K562 (cell line): Measurements from ENCODE around the gene HFE. TPM values are rescaled to one million over a fixed set of nuclear protein-coding genes. Genes with fewer than 3 reads are reported as not detected.

Source experiments
- CTCF ChIP-seq, 3 experiments: IDR thresholded peaks in 2 of 3; conservative IDR thresholded peaks in 1 of 3; 2 replicates each; pipeline ENCODE4 v1.5.1; 2011 to 2012; ENCODE audit warnings: low read length in 3 of 3, mild to moderate bottlenecking in 3 of 3, control low read depth in 2 of 3, improper control_type of control experiment in 1 of 3, inconsistent platforms in 1 of 3, low read depth in 1 of 3, mixed read lengths in 1 of 3, moderate library complexity in 1 of 3; ENCODE audit not compliant: insufficient read depth in 2 of 3
- RAD21 ChIP-seq, 2 experiments: fragments of 250-450 bp in 1 of 2; fragments of 450-650 bp in 1 of 2; sonication (Bioruptor Pico) in 1 of 2; formaldehyde crosslinking in 1 of 2; IDR thresholded peaks in 1 of 2; conservative IDR thresholded peaks in 1 of 2; 2 replicates each; pipeline versions ENCODE4 v1.4.0 to v1.8.0; 2020 to 2022; ENCODE audit warnings: mild to moderate bottlenecking in 2 of 2, moderate library complexity in 1 of 2
- SAP30 ChIP-seq: fragments of 200-600 bp; sonication (generic); IDR thresholded peaks from 2 replicates; pipeline ENCODE4 v1.6.1; 2012; ENCODE audit warnings: borderline replicate concordance, low read depth, mild to moderate bottlenecking, moderate library complexity, low read length, control low read depth, inconsistent platforms; ENCODE audit not compliant: insufficient read depth, poor library complexity, severe bottlenecking
- ZC3H4 ChIP-seq: sonication (generic); formaldehyde crosslinking; IDR thresholded peaks from 2 replicates; pipeline ENCODE4 v1.9.0; 2021; ENCODE audit warnings: missing genetic modification reagents, borderline replicate concordance
- ZNF121 ChIP-seq: sonication (generic); formaldehyde crosslinking; conservative IDR thresholded peaks from 2 replicates; pipeline ENCODE4 v1.8.0; 2022; ENCODE audit warnings: missing genetic modification reagents
- ZNF592 ChIP-seq: fragments of 450-650 bp; IDR thresholded peaks from 2 replicates; pipeline ENCODE4 v1.6.1; 2017; ENCODE audit warnings: antibody characterized with exemption, mild to moderate bottlenecking
- polyA plus RNA-seq, 8 experiments: library from polyadenylated mRNA; depleted of rRNA in 4 of 8; stranded (reverse) in 5 of 8; unstranded in 3 of 8; fragments of >200 nt; fragmentation: Nextera tagmentation in 2 of 8; fragmentation: Illumina TruSeq in 1 of 8; extraction: Ambion mirVana in 2 of 8; extraction: Trizol in 1 of 8; gene quantifications; 2 replicates each; pipeline versions ENCODE4 v1.2.1 to v1.2.3, GENCODE V29; 2011 to 2014; ENCODE audit warnings: inconsistent platforms in 1 of 8, missing spikeins in 1 of 8
- total RNA-seq, 7 experiments: library from RNA; depleted of rRNA in 6 of 7; stranded (reverse); fragments of >200 nt in 6 of 7; fragmentation: Illumina TruSeq in 2 of 7; extraction: Trizol in 2 of 7; gene quantifications; 2 replicates each; pipeline versions ENCODE4 v1.2.1 to v1.2.3, GENCODE V29; 2011 to 2021; ENCODE audit warnings: low replicate concordance in 1 of 7

HFE gene
- total and polyA plus RNA-seq, 9 of the 15 experiments (the other 6 are each of a cell fraction or from before 2014, with no cell fraction given): 0.14 to 1.2 (median 0.76) TPM

GRCh38 chr6:26097268-26097875, 10.1 kb downstream of the HFE start (continued):
- TF ChIP-seq CTCF (IDR thresholded peaks at IDR 0.05 in 2 of 3, conservative IDR thresholded peaks at IDR 0.05 in 1 of 3; ENCODE audit: insufficient read depth in 2 of 3, low read depth in 1 of 3, low read length in 3 of 3): peak; percentile 80 to 87 (median 85)
- no peak for TF ChIP-seq ZNF121 (CRISPR knock-in tag)
- TF ChIP-seq ZC3H4: no peak
- peak; percentile 96 to 98 for TF ChIP-seq RAD21 (CRISPR knock-in tag; conservative IDR thresholded peaks at IDR 0.05 in 1 of 2, IDR thresholded peaks at IDR 0.05 in 1 of 2)
- 0 out of 2 replicates have a peak, but pooled peaks have one; percentile 26 for TF ChIP-seq ZNF592
- no peak for TF ChIP-seq SAP30
